OCI-LY7 (cell line): ENCODE measurements around the gene LIAS. TPM values are rescaled to one million over a fixed set of nuclear protein-coding genes. Genes with fewer than 3 reads are reported as not detected.

ENCODE experiments used
- BruUV-seq: library from RNA; stranded (reverse); fragments of 400-500 nt; replicated peaks from 2 replicates; lab custom pipeline; 2021; lab: Mats Ljungman, UMichigan
- CTCF ChIA-PET: fragments of 300-600 bp; sonication (Branson Sonifier 250); formaldehyde crosslinking; loops from one replicate; lab custom pipeline; 2022; ENCODE audit warnings: antibody characterized with exemption; ENCODE audit not compliant: unreplicated experiment; lab: Charles Lee
- POLR2A ChIA-PET: fragments of 300-600 bp; sonication (Branson Sonifier 250); formaldehyde crosslinking; loops from one replicate; lab custom pipeline; 2022; ENCODE audit warnings: antibody characterized with exemption; lab: Charles Lee
- DNase-seq: peaks from one replicate; pipeline ENCODE4 v3.0.0-alpha.2; 2015; ENCODE audit warnings: low spot score
- H2AFZ ChIP-seq: fragments of 200-600 bp; sonication (generic), shearing (Covaris generic); 2 replicates; pipeline ENCODE4 v1.6.1; 2014; ENCODE audit warnings: mild to moderate bottlenecking, antibody characterized with exemption, low read length, moderate library complexity
- H3K27ac ChIP-seq: fragments of 200-600 bp; sonication (generic); 2 replicates; pipeline ENCODE4 v1.5.1; 2014; ENCODE audit warnings: mixed run types, low read depth, mild to moderate bottlenecking, moderate library complexity, low read length, inconsistent platforms; ENCODE audit not compliant: poor library complexity, severe bottlenecking
- H3K36me3 ChIP-seq: fragments of 200-600 bp; sonication (generic); 2 replicates; pipeline ENCODE4 v1.6.1; 2014; ENCODE audit warnings: mild to moderate bottlenecking, antibody characterized with exemption, low read length, moderate library complexity, mixed read lengths; ENCODE audit not compliant: insufficient read depth
- H3K4me1 ChIP-seq: fragments of 200-600 bp; sonication (generic); 2 replicates; pipeline ENCODE4 v1.5.1; 2014; ENCODE audit warnings: mild to moderate bottlenecking, low read length; ENCODE audit not compliant: insufficient read depth, poor library complexity, severe bottlenecking
- H3K4me2 ChIP-seq: fragments of 200-600 bp; sonication (generic); 2 replicates; pipeline ENCODE4 v1.6.1; 2014; ENCODE audit warnings: mild to moderate bottlenecking, low read length
- H3K4me3 ChIP-seq: fragments of 200-600 bp; sonication (generic); 2 replicates; pipeline ENCODE4 v1.5.1; 2014; ENCODE audit warnings: mild to moderate bottlenecking, low read depth, low read length; ENCODE audit not compliant: poor library complexity, severe bottlenecking
- H3K79me2 ChIP-seq: fragments of 200-600 bp; sonication (generic); 2 replicates; pipeline ENCODE4 v1.6.1; 2016; ENCODE audit warnings: low read depth, mild to moderate bottlenecking, low read length, moderate library complexity, mixed read lengths; ENCODE audit not compliant: insufficient read depth
- H3K9me2 ChIP-seq: fragments of 200-600 bp; sonication (generic); 2 replicates; pipeline ENCODE4 v1.6.1; 2016; ENCODE audit warnings: mild to moderate bottlenecking, low read length, mixed read lengths; ENCODE audit not compliant: insufficient read depth
- H3K9me3 ChIP-seq: fragments of 200-600 bp; sonication (generic); 2 replicates; pipeline ENCODE4 v1.6.1; 2014; ENCODE audit warnings: mild to moderate bottlenecking, mixed run types, low read length, mixed read lengths
- H4K20me1 ChIP-seq: fragments of 200-600 bp; sonication (generic); 2 replicates; pipeline ENCODE4 v1.6.1; 2014; ENCODE audit warnings: mild to moderate bottlenecking, antibody characterized with exemption, low read length, moderate library complexity, mixed read lengths; ENCODE audit not compliant: insufficient read depth
- EZH2phosphoT487 ChIP-seq: fragments of 200-600 bp; sonication (generic); IDR thresholded peaks from 2 replicates; pipeline ENCODE4 v1.6.1; 2018; ENCODE audit warnings: low read depth, borderline replicate concordance, mild to moderate bottlenecking, mixed run types, antibody characterized with exemption, low read length, moderate library complexity, mixed read lengths
- intact Hi-C: fragments of 100-400 bp; cut with micrococcal nuclease; formaldehyde crosslinking; loops from one replicate; pipeline ENCODE4 v1.10.0; 2022; ENCODE audit not compliant: unreplicated experiment
- total RNA-seq, 2 experiments: library from RNA; depleted of rRNA in 1 of 2; stranded (reverse); fragments of >200 nt in 1 of 2; shearing (Covaris generic) in 1 of 2; gene quantifications; 2 replicates each; pipeline ENCODE4 v1.2.3, GENCODE V29; 2014 to 2022
- TF ChIP-seq, protein P1 (sequence below): fragments of 200-600 bp; sonication (generic); conservative IDR thresholded peaks from 2 replicates; pipeline ENCODE4 v1.5.1; 2014; ENCODE audit warnings: mild to moderate bottlenecking, antibody characterized with exemption, low read length, moderate library complexity, mixed read lengths

The LIAS gene
- total RNA-seq, 2 experiments from 2014 or later = 12.7 to 28.3 TPM

DNA sequence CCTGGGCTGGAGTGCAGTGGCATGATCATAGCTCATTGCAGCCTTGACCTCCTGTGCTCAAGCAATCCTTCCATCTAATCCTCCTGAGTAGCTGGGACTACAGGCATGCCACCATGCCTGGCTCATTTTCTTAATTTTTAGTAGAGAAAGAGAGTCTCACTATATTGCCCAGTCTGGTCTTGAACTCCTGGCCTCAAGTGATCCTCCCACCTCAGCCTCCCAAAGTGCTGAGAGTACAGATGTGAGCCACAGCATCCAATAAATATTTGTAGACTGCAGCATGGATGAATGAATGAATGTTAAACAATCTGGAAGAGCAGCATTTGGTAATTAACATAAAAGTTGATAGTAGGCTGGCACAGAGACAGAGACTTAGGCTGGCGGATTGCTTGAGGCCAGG lies 32.1 kb upstream of the LIAS start:
- no peaks in the 10 kb centered on the region for H3K9me2 ChIP-seq
- no peaks in the 10 kb centered on the region for H4K20me1 ChIP-seq
- no peak overlapping the region for H3K4me3 ChIP-seq
- no peak overlapping the region for H3K27ac ChIP-seq
- no peaks in the 10 kb centered on the region for H3K36me3 ChIP-seq
- no peaks in the 10 kb centered on the region for H3K9me3 ChIP-seq
- TF ChIP-seq, protein P1, sequence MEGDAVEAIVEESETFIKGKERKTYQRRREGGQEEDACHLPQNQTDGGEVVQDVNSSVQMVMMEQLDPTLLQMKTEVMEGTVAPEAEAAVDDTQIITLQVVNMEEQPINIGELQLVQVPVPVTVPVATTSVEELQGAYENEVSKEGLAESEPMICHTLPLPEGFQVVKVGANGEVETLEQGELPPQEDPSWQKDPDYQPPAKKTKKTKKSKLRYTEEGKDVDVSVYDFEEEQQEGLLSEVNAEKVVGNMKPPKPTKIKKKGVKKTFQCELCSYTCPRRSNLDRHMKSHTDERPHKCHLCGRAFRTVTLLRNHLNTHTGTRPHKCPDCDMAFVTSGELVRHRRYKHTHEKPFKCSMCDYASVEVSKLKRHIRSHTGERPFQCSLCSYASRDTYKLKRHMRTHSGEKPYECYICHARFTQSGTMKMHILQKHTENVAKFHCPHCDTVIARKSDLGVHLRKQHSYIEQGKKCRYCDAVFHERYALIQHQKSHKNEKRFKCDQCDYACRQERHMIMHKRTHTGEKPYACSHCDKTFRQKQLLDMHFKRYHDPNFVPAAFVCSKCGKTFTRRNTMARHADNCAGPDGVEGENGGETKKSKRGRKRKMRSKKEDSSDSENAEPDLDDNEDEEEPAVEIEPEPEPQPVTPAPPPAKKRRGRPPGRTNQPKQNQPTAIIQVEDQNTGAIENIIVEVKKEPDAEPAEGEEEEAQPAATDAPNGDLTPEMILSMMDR = no peak
- TF ChIP-seq EZH2phosphoT487 = no peak
- ChIA-PET CTCF (no interaction called here), POLR2A (no interaction called here)
- no peak overlapping the region for H3K4me2 ChIP-seq
- intact Hi-C loops = no loop called here
- no peaks in the 10 kb centered on the region for H3K4me1 ChIP-seq
- no TSS peak for BruUV-seq
- H2AFZ ChIP-seq = no peak overlapping the region
- H3K79me2 ChIP-seq = no peaks in the 10 kb centered on the region
- no peak for DNase-seq

GRCh38 chr4:39427520-39428114 lies 31.2 kb upstream of the LIAS start:
- H4K20me1 ChIP-seq = no peaks in the 10 kb centered on the region
- intact Hi-C loops = no loop called here
- no peaks in the 10 kb centered on the region for H3K4me1 ChIP-seq
- no TSS peak for BruUV-seq
- no peak for DNase-seq
- H3K9me3 ChIP-seq = no peaks in the 10 kb centered on the region
- no peaks in the 10 kb centered on the region for H3K79me2 ChIP-seq
- TF ChIP-seq EZH2phosphoT487 = no peak
- TF ChIP-seq, protein P1 = no peak
- POLR2A ChIA-PET = interaction anchor here (0.5 to 1.1 kb wide), 10 partner anchors 10 to 538 kb away, joined by 3 to 6 read pairs (median 4); no protein-coding TSS in a partner anchor
- no peak overlapping the region for H3K27ac ChIP-seq
- no peak overlapping the region for H3K4me3 ChIP-seq
- H3K36me3 ChIP-seq = no peaks in the 10 kb centered on the region
- H3K9me2 ChIP-seq = no peaks in the 10 kb centered on the region
- H3K4me2 ChIP-seq = no peak overlapping the region
- H2AFZ ChIP-seq = no peak overlapping the region
- CTCF ChIA-PET = no interaction called here
